ENCODE data around the gene TUBG2.
"Not testable (repeated sequence)": the region's sequence is repeated elsewhere in the genome, so short reads cannot be mapped to it uniquely, and the experiment has no call there.

The TUBG2 gene

GRCh38 chr17:42659079-42659931, at the start of gene TUBG2:
TUBG2 (plus strand) TSS chr17:42659284; CDS start chr17:42659504, 220 bp downstream.
- FAIRE-seq, result no peak

- not testable (repeated sequence) for FAIRE-seq
These were observed 49.0 kb upstream of the TUBG2 start for GRCh38 chr17:42609814-42610801.

GRCh38 chr17:42612013-42612412, 47.1 kb upstream of the TUBG2 start:
- FAIRE-seq, result no peak

GRCh38 chr17:42613699-42614295, 45.3 kb upstream of the TUBG2 start:
- no peak for FAIRE-seq

- FAIRE-seq, result no peak
These were observed 41.1 kb upstream of the TUBG2 start for GRCh38 chr17:42617956-42618431.

- no peak for FAIRE-seq
These were observed 40.5 kb upstream of the TUBG2 start for GRCh38 chr17:42618442-42619150.

- FAIRE-seq, result not testable (repeated sequence)
These were observed 37.1 kb upstream of the TUBG2 start for GRCh38 chr17:42621987-42622386.

GRCh38 chr17:42623271-42623670, 35.8 kb upstream of the TUBG2 start:
- FAIRE-seq, result no peak

GRCh38 chr17:42623732-42624596, 35.1 kb upstream of the TUBG2 start:
- FAIRE-seq, result no peak

- not testable (repeated sequence) for FAIRE-seq
These were observed 31.9 kb upstream of the TUBG2 start for GRCh38 chr17:42627032-42627764.

- no peak for FAIRE-seq
These were observed 29.6 kb upstream of the TUBG2 start for GRCh38 chr17:42629411-42630009.

- FAIRE-seq, result no peak
These were observed 26.1 kb upstream of the TUBG2 start for GRCh38 chr17:42632949-42633444.

- no peak for FAIRE-seq
These were observed 19.5 kb upstream of the TUBG2 start for GRCh38 chr17:42639525-42640113.

- no peak for FAIRE-seq
These were observed 19.0 kb upstream of the TUBG2 start for GRCh38 chr17:42640121-42640520.

GRCh38 chr17:42642336-42642735, 16.7 kb upstream of the TUBG2 start:
- FAIRE-seq, result no peak

- no peak for FAIRE-seq
These were observed 11.3 kb upstream of the TUBG2 start for GRCh38 chr17:42647778-42648177.

- FAIRE-seq, result no peak
These were observed 7.7 kb upstream of the TUBG2 start for GRCh38 chr17:42651392-42651791.

GRCh38 chr17:42653179-42654124, 5.6 kb upstream of the TUBG2 start:
- no peak for FAIRE-seq
